T-helper 2 cell treated with Interferon-gamma antibody and Interleukin-4, amounts not matched to agents 5 μg/mL and 100 μg/mL, for 36 hours (primary cell): ENCODE data around the gene MAN2A1.
"Not testable (repeated sequence)": the region's sequence is repeated elsewhere in the genome, so short reads cannot be mapped to it uniquely, and the experiment has no call there.

Source experiments
- DNase-seq: peaks from one replicate; pipeline ENCODE4 v3.0.0; 2021; ENCODE audit warnings: low spot score
- H3K27ac Mint-ChIP-seq: one replicate; pipeline ENCODE4 v1.8.0; 2021; ENCODE audit warnings: mild to moderate bottlenecking, mixed read lengths
- H3K27me3 Mint-ChIP-seq: one replicate; pipeline ENCODE4 v1.8.0; 2021; ENCODE audit warnings: low read depth, mixed read lengths
- H3K36me3 Mint-ChIP-seq: one replicate; pipeline ENCODE4 v1.8.0; 2021; ENCODE audit warnings: low read depth, mixed read lengths
- H3K4me1 Mint-ChIP-seq: one replicate; pipeline ENCODE4 v1.8.0; 2021; ENCODE audit warnings: low read depth, mixed read lengths
- H3K4me3 Mint-ChIP-seq: one replicate; pipeline ENCODE4 v1.8.0; 2022; ENCODE audit warnings: mild to moderate bottlenecking, moderate library complexity, mixed read lengths
- H3K9me3 Mint-ChIP-seq: one replicate; pipeline ENCODE4 v1.8.0; 2021; ENCODE audit warnings: mixed read lengths

Gene MAN2A1

GRCh38 chr5:109873687-109874086, 184.0 kb downstream of the MAN2A1 start:
- no peak overlapping the region for H3K4me3 Mint-ChIP-seq
- no peak overlapping the region for H3K27ac Mint-ChIP-seq

GRCh38 chr5:109874108-109874507, 184.4 kb downstream of the MAN2A1 start:
- peaks cover 6% of the 10 kb centered on the region for H3K36me3 Mint-ChIP-seq
- H3K4me1 Mint-ChIP-seq = peaks cover 3% of the 10 kb centered on the region
- H3K27ac Mint-ChIP-seq = no peak overlapping the region
- no peak for DNase-seq
- H3K27me3 Mint-ChIP-seq = no peaks in the 10 kb centered on the region
- no peak overlapping the region for H3K4me3 Mint-ChIP-seq
- H3K9me3 Mint-ChIP-seq = no peaks in the 10 kb centered on the region

More at GRCh38 chr5:109873687-109874086, 184.0 kb downstream of the MAN2A1 start:
- no peak for DNase-seq
- Mint-ChIP-seq H3K4me1 (peaks cover 7% of the 10 kb centered on the region), H3K36me3 (peaks cover 10% of the 10 kb centered on the region), H3K9me3 (no peaks in the 10 kb centered on the region), H3K27me3 (no peaks in the 10 kb centered on the region)

GRCh38 chr5:109876030-109876725, 186.5 kb downstream of the MAN2A1 start:
- DNase-seq = no peak
- H3K4me1 Mint-ChIP-seq = peaks cover 3% of the 10 kb centered on the region
- no peaks in the 10 kb centered on the region for H3K36me3 Mint-ChIP-seq
- H3K27ac Mint-ChIP-seq = no peak overlapping the region
- H3K27me3 Mint-ChIP-seq = no peaks in the 10 kb centered on the region
- H3K4me3 Mint-ChIP-seq = no peak overlapping the region
- no peaks in the 10 kb centered on the region for H3K9me3 Mint-ChIP-seq

- Mint-ChIP-seq H3K36me3 (no peaks in the 10 kb centered on the region), H3K4me1 (peaks cover 3% of the 10 kb centered on the region), H3K27ac (no peak overlapping the region), H3K4me3 (no peak overlapping the region), H3K9me3 (no peaks in the 10 kb centered on the region), H3K27me3 (no peaks in the 10 kb centered on the region)
- DNase-seq = no peak
These were observed 187.4 kb downstream of the MAN2A1 start for GRCh38 chr5:109876941-109877669.

- Mint-ChIP-seq H3K36me3 (no peaks in the 10 kb centered on the region), H3K4me3 (no peak overlapping the region), H3K27ac (no peak overlapping the region), H3K27me3 (no peaks in the 10 kb centered on the region), H3K4me1 (peaks cover 3% of the 10 kb centered on the region), H3K9me3 (no peaks in the 10 kb centered on the region)
- DNase-seq = no peak
These were observed 187.9 kb downstream of the MAN2A1 start for GRCh38 chr5:109877670-109878045.

- H3K27ac Mint-ChIP-seq = no peak overlapping the region
- H3K4me1 Mint-ChIP-seq = peaks cover 3% of the 10 kb centered on the region
- DNase-seq = no peak
- H3K27me3 Mint-ChIP-seq = no peaks in the 10 kb centered on the region
- no peak overlapping the region for H3K4me3 Mint-ChIP-seq
- no peaks in the 10 kb centered on the region for H3K36me3 Mint-ChIP-seq
- no peaks in the 10 kb centered on the region for H3K9me3 Mint-ChIP-seq
These were observed 189.2 kb downstream of the MAN2A1 start for GRCh38 chr5:109878887-109879286.

GRCh38 chr5:109880907-109881685, 191.4 kb downstream of the MAN2A1 start:
- H3K4me3 Mint-ChIP-seq = no peak overlapping the region
- H3K27me3 Mint-ChIP-seq = no peaks in the 10 kb centered on the region
- H3K27ac Mint-ChIP-seq = no peak overlapping the region
- no peak for DNase-seq
- peaks cover 3% of the 10 kb centered on the region for H3K4me1 Mint-ChIP-seq
- no peaks in the 10 kb centered on the region for H3K36me3 Mint-ChIP-seq
- H3K9me3 Mint-ChIP-seq = no peaks in the 10 kb centered on the region

- no peak for DNase-seq
- Mint-ChIP-seq H3K36me3 (no peaks in the 10 kb centered on the region), H3K4me1 (no peaks in the 10 kb centered on the region), H3K27me3 (no peaks in the 10 kb centered on the region), H3K27ac (no peak overlapping the region), H3K4me3 (no peak overlapping the region), H3K9me3 (no peaks in the 10 kb centered on the region)
These were observed 192.8 kb downstream of the MAN2A1 start for GRCh38 chr5:109882546-109882945.

DNA sequence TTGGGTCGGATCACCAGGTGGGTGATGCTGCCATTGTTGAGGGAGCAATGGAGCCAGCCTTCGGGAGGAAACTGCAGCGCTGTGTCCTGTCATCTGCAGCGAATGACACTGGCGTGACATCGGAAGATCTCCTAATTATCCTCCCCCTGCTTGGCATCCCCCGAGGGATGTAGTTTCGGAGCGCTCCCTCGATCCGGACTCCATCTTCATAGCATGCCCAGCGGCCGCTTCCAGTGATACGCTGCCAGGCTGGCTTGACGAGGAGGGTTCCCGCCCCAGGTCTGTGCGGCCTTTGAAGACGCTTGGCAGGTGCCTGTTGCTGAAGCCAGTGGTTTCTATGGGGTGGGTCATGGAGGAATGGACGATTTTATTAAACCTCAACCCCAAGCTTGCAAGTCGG, 194.9 kb downstream of the MAN2A1 start:
- no peaks in the 10 kb centered on the region for H3K36me3 Mint-ChIP-seq
- H3K27me3 Mint-ChIP-seq = no peaks in the 10 kb centered on the region
- no peaks in the 10 kb centered on the region for H3K9me3 Mint-ChIP-seq
- H3K27ac Mint-ChIP-seq = no peak overlapping the region
- no peak for DNase-seq
- H3K4me1 Mint-ChIP-seq = no peaks in the 10 kb centered on the region
- H3K4me3 Mint-ChIP-seq = no peak overlapping the region

DNA sequence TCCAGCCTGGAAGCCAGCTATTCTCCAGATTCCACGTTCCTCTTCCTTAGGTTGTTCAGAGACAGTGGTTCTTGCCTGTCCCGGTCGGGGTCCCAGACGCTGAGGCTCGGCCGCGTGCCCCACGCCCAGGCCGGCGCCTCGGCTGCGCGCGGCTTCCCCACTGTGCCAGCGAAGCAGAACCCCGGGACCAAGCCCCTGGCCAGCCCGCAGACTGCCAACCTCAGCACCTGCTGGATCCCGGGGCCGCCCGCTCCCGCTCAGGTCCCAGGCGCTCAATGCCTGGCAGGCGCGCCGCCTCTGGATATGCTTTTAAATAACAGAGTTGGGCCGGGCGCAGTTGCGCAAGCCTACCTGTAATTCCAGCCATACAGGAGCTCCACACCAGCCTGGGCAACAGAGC, 195.5 kb downstream of the MAN2A1 start:
- no peaks in the 10 kb centered on the region for H3K36me3 Mint-ChIP-seq
- H3K27ac Mint-ChIP-seq = no peak overlapping the region
- H3K4me3 Mint-ChIP-seq = no peak overlapping the region

DNA sequence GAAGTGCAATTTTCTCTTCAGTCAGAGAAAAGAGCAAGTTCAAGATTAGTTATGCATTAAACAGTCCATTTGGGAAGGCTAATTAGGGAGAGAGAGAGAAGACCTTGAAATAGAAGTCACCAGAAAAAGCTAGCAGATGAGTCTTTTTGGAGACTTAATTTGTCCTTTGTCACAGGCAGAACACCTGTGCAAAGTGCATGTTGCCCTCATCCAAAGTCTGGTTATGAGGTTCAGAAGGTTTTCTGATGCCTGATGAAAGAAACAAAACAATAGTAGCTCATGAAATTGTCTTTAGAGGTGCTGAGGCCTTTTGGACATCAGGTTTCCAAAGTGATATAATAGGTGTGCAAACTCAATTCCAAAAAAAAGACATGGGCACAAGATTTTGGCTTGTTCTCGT, 199.3 kb downstream of the MAN2A1 start:
- H3K27me3 Mint-ChIP-seq = no peaks in the 10 kb centered on the region
- no peak overlapping the region for H3K27ac Mint-ChIP-seq
- no peaks in the 10 kb centered on the region for H3K4me1 Mint-ChIP-seq
- no peaks in the 10 kb centered on the region for H3K9me3 Mint-ChIP-seq
- no peaks in the 10 kb centered on the region for H3K36me3 Mint-ChIP-seq
- DNase-seq = no peak
- H3K4me3 Mint-ChIP-seq = no peak overlapping the region

More for the DNA sequence above, 195.5 kb downstream of the MAN2A1 start:
- no peaks in the 10 kb centered on the region for H3K4me1 Mint-ChIP-seq
- no peaks in the 10 kb centered on the region for H3K27me3 Mint-ChIP-seq
- no peaks in the 10 kb centered on the region for H3K9me3 Mint-ChIP-seq
- DNase-seq = no peak

DNA sequence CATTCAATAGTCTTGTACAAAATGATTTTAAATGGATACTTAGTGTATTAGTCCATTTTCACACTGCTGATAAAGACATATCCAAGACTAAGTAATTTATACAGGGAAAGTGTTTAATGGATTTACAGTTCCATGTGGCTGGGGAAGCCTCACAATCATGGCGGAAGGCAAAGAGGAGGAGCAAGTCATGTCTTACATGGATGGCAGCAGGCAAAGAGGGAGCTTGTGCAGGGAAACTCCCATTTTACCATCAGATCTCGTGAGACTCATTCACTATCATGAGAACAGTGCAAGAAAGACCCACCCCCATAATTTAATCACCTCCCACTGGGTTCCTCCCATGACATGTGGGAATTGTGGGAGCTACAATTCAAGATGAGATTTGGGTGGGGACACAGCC, 203.5 kb downstream of the MAN2A1 start:
- not testable (repeated sequence) for H3K4me1 Mint-ChIP-seq, H3K27me3 Mint-ChIP-seq, H3K27ac Mint-ChIP-seq, H3K4me3 Mint-ChIP-seq, H3K36me3 Mint-ChIP-seq, H3K9me3 Mint-ChIP-seq, DNase-seq

GRCh38 chr5:109898269-109899162, 208.8 kb downstream of the MAN2A1 start:
- no peak overlapping the region for H3K27ac Mint-ChIP-seq
- H3K4me3 Mint-ChIP-seq = no peak overlapping the region
- H3K4me1 Mint-ChIP-seq = no peaks in the 10 kb centered on the region
- DNase-seq = no peak
- H3K36me3 Mint-ChIP-seq = no peaks in the 10 kb centered on the region
- no peaks in the 10 kb centered on the region for H3K9me3 Mint-ChIP-seq
- no peaks in the 10 kb centered on the region for H3K27me3 Mint-ChIP-seq
